NCI-H524 treated with DMSO at 0.1 percent for 48 hours (cell line): ENCODE measurements around the gene CBLC.

Experiments used
- DNase-seq: peaks from one replicate; lab custom pipeline; 2025; lab: John Stamatoyannopoulos, UW

CBLC gene

DNA sequence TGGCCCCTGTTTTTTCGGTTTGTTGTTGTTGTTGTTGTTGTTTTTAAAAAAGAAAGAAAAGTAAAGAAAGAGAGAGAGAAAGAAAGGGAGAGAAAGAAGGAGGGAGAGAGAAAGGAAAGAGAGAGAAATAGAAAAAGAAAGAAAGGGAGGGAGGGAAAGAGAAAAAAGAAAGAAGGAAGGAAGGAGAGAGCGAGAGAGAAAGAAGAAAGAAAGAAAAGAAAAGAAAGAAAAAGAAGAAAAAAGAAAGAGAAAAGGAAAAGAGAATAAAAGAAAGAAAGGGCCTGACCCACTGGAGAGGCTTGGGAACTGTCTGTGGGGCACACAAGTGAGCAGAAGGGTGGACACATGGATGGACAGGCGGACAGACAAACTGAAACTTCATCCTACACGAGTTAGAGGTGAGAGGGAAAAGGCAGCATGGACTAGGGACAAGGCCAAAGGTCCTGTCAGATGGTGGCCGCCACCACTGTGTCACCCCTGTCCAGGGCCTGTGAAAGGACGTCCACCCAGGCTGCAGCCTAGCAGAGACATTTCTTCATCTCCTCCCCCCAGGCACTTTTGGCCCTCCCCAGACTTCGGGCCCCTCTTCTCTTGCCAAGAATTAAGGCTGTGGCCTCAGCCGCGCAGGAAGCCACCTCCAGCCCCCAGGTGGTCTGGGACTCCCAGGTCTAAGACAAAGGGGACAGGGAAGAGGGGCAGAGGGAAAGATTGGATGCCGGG, 22.1 kb downstream of the CBLC start:
- DNase-seq = no peak

DNA sequence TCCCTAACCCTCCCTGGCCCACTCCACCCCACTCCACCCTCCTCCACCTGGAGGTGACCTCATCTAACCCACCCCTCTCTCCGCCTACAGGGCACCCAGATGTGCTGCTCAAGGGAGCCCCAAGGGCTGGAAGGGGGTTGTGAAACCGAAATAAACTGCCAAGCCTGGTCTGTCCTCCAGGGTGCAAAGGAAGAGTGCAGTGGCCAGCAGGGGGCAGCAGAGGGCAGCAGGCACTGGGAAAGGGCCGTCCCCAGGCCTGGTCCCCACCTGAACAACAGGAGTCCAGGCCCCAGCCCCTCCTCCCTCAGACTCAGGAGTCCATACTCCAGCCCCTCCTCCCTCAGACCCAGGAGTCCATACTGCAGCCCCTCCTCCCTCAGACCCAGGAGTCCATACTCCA, 22.8 kb downstream of the CBLC start:
- DNase-seq = no peak

DNA sequence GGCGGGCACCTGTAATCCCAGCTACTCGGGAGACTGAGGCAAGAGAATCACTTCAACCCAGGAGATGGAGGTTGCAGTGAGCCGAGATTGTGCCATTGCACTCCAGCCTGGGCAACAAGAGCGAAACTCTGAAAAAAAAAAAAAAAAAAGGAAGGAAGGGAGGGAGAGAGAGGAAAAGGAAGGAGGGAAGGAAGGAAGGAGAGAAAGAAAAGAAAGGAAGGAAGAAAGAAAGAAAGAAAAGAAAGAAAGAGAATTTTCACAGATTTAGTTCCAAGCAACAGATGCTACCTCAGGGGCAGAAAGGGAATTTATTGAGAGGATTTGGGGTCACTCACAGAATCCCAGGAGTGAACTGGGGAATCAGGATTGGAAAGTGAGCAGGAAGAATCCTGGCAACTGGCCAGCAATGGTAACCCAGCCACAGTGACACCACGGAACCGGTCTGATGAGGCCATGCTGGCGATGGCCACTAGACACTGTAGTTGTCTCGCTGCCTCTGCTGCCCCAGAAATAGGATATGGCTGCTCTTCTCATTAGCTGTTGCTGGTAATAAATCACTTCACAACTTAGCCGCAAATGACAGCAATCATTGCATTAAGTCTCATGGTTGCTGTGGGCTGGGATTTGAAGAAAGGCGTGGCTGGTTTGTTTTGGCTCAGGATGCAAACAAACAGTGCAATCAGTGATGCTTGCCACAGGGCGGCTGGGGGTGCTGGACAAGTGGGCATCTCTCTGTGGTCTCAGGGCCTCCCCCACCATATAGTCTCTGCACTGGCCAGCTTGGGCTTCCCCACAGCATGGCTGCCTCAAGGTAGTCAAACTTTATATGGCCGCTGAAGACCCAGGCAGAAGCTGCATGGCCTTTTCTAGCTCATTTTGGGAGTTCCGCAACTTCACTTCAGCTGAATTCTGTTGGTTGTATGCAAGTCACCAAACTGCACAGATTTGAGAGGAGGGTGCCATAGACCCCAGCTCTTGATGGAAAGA, 26.0 kb downstream of the CBLC start:
- DNase-seq = no peak

DNA sequence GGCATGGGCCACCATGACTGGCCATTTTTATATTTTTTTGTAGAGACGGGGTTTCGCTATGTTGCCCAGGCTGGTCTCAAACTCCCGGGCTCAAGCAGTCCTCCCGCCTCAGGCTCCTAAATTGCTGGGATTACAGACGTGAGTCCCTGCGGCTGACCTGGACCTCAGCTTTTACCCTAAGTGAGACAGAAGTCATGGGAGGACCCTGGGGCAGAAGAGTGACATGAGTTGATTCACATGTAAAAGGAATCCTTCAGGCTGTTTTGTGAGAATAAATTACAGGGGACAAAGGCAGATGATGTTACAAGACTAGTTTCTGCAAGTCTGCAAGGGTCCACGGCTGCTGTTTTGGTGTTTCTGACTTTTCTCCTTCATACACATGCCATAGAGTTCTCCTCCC, 28.6 kb downstream of the CBLC start:
- DNase-seq = no peak

DNA sequence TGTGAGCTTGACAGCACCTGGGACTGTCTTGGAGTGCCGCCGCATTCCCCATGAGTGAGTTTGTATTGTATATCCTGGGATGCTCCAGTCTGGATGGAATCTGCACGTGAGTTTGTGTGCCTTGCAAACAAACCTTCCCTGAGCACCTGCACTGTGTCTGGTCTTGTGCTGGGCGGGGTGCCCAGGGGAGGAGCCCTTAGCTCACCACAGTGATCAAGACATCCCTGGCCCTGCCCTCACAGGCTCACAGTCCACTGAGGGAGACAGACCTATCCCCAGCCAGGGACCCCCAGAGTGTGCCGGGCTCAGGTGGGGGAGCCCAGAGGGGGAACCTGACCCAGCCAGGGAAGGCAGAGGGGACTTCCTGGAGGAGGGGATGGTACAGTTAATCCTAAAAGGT, 29.5 kb downstream of the CBLC start:
- DNase-seq = no peak

DNA sequence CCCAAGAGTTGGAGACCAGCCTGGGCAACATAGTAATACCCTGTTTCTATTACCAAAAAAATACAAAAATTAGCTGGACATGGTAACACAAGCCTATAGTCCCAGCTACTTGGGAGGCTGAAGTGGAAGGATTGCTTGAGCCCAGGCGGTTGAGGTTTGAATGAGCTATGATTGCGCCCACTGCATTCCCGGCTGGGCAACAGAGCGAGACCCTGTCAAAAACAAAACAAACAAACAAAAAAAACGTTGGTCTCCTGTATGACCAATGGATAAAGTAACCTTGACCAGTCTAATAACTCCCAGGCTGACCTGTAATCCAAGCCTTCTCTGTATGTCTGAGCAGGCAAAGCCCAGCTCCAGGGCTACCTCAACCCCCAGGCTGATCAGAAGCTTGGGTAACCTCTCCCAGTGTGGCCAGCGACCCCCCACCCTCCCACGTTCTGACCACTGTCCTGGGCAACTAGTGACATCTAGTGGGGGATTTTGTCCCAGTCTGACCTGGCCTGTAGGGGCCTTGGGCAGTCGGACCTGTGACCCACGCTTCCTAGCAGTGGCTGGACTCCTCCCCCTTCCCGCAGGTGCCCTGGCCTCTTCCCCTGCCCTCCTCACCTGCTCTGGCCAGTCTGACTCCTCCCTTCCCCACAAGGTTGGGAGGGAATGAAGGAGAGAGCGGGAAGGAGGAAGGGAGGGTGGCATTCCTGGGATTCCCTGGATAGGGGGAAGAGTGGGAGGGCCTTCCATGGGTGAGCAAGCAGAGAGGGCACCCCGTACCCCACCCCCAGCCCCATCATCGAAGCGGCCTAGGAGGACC, 30.2 kb downstream of the CBLC start:
- no peak for DNase-seq

DNA sequence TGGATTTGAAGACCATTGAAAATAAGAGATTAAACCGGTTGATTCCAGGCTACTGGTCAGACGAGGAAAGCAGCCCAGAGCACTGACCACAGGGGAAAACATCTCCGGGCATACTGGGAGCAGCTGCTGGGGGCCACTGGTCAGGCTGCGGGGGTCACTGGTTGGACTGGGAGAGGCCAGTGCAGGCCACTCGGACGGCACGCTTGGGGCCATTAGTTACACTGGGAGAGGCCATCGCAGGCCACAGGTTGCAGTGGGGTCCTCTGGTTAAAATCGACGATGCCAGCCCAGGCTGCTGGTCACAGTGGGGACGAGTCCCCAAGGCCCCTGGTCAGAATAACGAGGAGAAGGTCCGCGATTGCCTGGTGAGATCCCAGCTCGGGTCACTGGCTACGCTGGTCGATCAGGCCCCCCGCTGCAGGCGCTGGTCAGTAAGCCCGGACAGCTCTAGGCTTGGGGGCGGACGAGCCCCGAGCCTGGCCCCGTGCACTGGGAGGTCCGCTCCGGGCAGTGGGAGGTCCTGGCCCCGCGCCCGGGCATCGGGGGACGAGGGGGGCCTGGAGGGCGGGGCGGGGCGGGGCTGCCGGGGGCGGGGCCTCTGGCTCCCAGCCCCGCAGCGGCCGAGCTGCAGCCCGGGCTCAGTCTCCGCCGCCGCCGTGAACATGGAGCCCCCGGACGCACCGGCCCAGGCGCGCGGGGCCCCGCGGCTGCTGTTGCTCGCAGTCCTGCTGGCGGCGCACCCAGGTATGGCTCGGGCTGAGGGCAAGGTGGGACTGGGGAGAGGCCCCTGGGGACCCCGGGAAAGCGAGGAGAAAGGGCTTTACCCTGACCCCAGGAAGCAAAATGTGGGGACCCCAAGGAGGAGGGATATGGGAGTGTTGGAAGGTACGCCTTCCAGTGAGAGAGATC, 31.0 kb downstream of the CBLC start, which contains the start of gene BCAM:
Gene BCAM, plus strand, starts transcription at position 641 of the 909 bp plus-strand sequence. Its CDS starts 22 bp downstream, at position 663.
- no peak for DNase-seq

DNA sequence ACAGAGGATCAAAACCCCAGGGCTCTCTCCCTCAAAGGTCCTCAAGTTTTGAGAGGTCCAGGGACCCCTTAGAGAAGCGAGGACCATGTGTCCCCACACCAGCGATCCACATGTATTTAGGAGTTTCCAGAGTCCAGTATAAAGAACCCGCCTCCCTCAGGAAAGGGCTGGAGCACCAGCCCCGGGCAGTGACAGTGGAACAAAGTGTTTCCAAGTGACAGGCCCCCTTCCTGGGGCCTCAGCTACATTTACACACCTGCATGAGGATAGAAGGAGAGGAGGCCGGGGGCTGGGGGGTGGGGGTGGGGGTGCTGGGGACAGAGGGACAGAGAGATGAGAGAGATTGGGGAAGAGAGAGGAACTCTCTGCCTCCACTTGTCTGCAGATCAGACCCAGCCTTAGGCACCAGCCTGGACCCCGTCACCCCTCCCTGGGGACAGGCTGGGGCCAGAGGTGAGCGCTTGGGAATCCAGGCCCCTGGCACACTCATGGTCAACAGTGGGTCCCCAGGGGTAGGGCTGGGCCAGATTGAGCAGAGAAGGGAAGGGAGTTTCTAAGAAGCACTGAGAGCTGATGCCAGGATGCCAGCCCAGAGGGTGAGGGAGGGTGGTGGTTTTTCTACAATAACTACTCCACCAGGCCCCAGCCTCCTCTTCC, 32.0 kb downstream of the CBLC start:
- DNase-seq = no peak

DNA sequence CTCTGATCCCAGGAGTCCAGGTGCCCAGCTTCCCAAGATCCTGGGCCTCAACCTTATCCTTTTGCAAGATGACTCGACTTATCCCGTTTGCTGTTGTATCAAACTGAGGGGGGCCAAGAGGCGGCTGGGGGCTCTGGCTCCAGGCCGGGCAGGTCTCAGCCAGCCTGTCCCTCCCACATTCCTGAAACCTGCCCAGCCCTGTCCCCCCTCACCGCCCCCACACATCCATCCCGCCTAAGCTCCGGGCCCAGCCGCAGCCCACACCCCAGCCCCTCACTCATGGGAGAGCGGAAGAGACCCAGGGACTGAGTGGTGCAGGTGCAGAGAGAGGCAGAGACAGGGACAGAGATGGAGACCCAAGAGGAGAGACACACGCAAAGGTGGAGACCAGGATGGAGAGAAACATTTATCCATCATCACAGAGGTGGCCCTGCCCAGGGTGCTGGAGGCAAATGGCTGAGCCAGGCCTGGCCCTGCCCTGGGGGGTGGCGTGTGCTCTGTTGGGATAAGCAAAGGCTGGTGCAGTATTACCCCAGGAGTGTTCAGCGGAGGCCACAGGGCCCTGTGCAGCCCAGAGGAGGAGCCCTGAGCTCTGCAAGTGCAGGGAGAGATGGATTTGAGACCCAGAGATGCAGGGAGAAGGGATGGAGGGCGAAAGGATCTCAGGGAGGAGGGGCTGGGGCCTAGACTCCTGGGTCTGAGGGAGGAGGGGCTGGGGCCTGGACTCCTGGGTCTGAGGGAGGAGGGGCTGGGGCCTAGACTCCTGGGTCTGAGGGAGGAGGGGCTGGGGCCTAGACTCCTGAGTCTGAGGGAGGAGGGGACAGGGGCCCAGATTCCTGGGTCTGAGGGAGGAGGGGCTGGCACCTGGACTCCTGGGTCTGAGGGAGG, 32.8 kb downstream of the CBLC start:
- no peak for DNase-seq

DNA sequence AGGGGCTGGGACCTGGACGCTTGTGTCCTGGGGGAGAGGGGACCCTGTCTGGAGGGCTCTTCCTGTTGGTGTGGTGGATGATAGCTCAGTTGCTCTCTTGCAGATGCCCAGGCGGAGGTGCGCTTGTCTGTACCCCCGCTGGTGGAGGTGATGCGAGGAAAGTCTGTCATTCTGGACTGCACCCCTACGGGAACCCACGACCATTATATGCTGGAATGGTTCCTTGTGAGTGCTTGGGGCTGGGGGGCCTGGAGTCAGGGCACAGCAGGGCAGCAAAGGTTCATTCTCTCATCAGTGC, 33.4 kb downstream of the CBLC start:
- DNase-seq = no peak

DNA sequence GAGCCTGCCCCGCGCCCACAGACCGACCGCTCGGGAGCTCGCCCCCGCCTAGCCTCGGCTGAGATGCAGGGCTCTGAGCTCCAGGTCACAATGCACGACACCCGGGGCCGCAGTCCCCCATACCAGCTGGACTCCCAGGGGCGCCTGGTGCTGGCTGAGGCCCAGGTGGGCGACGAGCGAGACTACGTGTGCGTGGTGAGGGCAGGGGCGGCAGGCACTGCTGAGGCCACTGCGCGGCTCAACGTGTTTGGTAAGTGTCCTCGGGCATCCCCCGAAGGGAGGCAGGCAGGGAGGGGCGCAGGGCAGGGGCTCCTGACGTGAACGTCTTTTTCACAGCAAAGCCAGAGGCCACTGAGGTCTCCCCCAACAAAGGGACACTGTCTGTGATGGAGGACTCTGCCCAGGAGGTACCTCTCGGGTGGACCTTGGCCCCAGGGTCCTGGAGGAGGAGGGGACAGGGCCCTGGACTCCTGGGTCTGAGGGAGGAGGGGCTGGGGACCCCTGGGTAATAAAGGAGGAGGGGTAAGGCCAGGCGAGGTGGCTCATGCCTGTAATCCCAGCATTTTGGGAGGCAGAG, 34.5 kb downstream of the CBLC start:
- no peak for DNase-seq

DNA sequence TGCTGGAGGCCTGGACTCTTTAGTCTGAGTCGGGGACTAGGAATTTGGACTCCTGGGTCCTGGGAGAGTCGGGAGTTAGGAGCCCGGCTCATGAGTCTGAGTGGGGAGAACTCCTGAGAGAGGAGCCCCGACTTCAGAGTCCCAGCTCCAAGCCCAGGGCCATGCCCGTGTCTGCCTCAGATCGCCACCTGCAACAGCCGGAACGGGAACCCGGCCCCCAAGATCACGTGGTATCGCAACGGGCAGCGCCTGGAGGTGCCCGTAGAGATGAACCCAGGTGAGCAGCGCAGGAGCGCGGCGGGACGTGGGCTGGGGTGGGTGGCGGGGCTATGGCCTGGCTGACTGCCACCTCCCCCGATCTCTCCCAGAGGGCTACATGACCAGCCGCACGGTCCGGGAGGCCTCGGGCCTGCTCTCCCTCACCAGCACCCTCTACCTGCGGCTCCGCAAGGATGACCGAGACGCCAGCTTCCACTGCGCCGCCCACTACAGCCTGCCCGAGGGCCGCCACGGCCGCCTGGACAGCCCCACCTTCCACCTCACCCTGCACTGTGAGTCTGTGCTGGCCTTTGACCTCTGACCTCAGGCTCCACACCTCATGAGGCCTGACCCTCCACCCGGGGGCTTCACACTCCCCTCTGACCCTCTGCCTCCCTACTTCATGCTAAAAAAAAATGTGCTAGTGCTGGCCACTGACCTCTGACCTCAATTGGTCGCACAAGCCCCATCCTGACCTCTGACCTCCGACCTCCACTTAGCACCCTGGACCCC, 35.6 kb downstream of the CBLC start:
- DNase-seq = no peak

DNA sequence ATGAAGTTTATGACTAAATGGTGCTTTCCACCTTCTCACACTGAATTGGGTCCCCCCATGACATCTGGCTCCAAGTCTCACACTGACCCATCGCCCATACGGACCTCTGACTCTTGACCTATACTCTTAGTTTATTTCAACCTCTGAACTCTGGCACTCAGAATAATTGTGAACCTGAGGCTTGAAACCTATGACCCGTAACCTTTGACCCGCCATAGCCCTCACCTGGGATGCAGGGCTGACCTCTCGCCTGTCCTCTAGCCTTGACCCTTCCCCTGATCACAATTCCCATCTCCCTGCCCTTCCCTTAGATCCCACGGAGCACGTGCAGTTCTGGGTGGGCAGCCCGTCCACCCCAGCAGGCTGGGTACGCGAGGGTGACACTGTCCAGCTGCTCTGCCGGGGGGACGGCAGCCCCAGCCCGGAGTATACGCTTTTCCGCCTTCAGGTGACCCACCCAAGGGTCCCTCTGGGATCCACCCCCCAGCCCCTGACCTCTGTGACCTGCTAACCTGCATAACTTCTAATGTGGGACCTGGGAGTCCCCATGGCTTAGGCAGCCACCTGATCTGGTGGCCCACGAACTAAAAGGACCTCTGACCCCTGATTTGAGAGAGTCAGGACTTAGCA, 36.3 kb downstream of the CBLC start:
- DNase-seq = no peak

DNA sequence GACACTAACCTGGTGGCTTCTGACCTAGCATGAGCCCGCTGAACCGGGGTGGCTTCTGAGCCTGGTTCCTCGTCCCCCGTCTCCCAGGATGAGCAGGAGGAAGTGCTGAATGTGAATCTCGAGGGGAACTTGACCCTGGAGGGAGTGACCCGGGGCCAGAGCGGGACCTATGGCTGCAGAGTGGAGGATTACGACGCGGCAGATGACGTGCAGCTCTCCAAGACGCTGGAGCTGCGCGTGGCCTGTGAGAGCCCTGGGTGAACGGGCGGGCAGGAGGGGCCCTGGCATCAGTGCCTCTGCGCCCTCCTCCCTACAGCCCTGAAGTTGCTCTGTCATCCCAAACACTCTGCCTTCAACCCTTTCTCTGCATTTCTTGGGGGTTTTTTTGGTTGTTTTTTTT, 36.8 kb downstream of the CBLC start:
- DNase-seq = no peak

DNA sequence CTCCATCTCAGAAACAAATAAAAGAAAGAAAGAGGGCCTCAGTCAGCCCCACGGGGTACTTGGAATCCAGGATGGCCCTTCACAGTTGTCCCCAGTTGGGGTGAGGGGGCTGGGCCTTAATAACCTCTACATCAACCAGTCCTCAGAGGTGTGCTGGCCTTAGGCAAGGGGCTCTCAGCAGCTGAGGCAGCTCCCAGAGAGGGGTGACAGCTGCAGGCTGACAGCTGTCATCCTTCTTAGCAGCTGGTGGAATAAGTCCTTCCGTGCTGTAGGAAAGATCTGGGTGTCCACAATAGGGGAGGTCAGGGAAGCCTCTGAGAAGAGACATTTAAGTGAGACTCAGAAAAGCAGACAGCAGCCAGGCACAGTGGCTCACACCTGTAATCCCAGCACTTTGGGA, 38.6 kb downstream of the CBLC start:
- DNase-seq = peak; percentile 72

DNA sequence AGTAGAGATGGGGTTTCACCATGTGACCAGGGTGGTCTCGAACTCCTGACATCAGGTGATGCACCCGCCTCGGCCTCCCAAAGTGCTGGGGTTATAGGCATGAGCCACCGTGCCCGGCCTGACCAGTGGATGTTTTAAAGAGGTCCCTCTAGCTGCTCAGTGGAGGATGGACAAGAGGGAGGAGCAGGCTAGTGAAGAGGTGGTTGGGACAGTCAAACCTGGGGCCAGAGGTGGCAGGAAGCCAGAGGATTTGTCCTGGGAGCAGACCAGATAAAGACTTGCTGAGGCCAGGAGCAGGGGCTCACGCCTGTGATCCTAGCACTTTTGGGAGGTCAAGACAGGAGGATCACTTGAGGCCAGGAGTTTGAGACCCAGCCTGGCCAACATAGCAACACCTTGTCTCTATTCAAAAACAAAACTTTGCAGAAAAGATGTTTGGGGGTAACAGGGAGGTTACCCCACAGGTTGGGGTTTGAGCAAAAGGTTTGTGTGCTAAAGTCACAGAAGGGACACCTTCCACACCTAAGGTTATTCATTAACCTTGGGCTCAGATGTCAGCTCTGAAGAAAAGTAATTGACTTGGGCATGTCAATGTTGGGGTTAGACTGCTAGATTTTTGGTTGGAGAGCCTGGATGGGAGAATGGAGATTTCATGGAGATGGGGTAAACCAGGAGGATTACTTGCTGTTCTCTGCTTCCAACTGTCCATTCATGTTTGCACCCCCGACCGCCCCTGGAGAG, 40.2 kb downstream of the CBLC start:
- no peak for DNase-seq

DNA sequence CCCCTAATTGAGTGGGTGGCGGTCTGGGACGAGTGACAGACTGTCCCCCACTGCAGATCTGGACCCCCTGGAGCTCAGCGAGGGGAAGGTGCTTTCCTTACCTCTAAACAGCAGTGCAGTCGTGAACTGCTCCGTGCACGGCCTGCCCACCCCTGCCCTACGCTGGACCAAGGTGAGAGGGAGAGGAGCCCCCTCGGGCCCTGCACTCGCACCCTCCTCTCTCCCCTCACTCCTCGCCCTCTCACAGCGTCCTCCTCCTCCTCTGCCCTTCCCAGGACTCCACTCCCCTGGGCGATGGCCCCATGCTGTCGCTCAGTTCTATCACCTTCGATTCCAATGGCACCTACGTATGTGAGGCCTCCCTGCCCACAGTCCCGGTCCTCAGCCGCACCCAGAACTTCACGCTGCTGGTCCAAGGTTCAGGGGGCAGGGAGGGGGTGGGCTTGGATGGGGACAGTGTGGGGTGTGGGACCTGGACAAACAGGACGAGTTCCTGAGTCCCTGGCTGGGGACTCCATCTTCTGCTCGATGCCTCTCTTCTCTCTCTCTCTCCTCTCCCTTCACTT, 40.9 kb downstream of the CBLC start:
- no peak for DNase-seq
